PC-9 (cell line): ENCODE results near the gene ZDHHC23. TPM values are rescaled to one million over a fixed set of nuclear protein-coding genes. Genes with fewer than 3 reads are reported as not detected.

Source experiments
- BruUV-seq: library from RNA; stranded (reverse); fragments of 400-500 nt; replicated peaks from 2 replicates; lab custom pipeline; 2021; lab: Mats Ljungman, UMichigan
- CTCF ChIA-PET: fragments of 300-600 bp; sonication (Branson Sonifier 250); formaldehyde crosslinking; loops from one replicate; lab custom pipeline; 2022; ENCODE audit warnings: antibody characterized with exemption; lab: Charles Lee
- POLR2A ChIA-PET: fragments of 300-600 bp; sonication (Branson Sonifier 250); formaldehyde crosslinking; loops from one replicate; lab custom pipeline; 2022; ENCODE audit warnings: antibody characterized with exemption; ENCODE audit not compliant: unreplicated experiment; lab: Charles Lee
- DNase-seq, 2 experiments: peaks; one replicate each; pipeline versions ENCODE4 v3.0.0 to v3.0.0-alpha.2; 2015 to 2022; ENCODE audit warnings: mixed read lengths in 1 of 2
- H2AFZ ChIP-seq: fragments of 200-600 bp; sonication (generic); 2 replicates; pipeline ENCODE4 v1.8.1; 2017; ENCODE audit warnings: antibody characterized with exemption
- H3F3A ChIP-seq: fragments of 200-600 bp; sonication (generic); 2 replicates; pipeline ENCODE4 v1.8.1; 2017; ENCODE audit warnings: antibody characterized with exemption, mild to moderate bottlenecking, low read depth; ENCODE audit not compliant: insufficient read depth
- H3K27ac ChIP-seq: fragments of 200-600 bp; sonication (generic); 2 replicates; pipeline ENCODE4 v1.6.1; 2016; ENCODE audit warnings: mixed run types
- H3K27me3 ChIP-seq: fragments of 200-600 bp; sonication (generic); 2 replicates; pipeline ENCODE4 v1.6.1; 2016; ENCODE audit warnings: low read depth, mixed run types; ENCODE audit not compliant: insufficient read depth
- H3K36me3 ChIP-seq: fragments of 200-600 bp; sonication (generic); 2 replicates; pipeline ENCODE4 v1.6.1; 2016; ENCODE audit warnings: low read depth, mixed run types
- H3K4me1 ChIP-seq: fragments of 200-600 bp; sonication (generic); replicated peaks from 2 replicates; pipeline ENCODE4 v1.6.1; 2016; ENCODE audit warnings: mixed run types; ENCODE audit not compliant: insufficient read depth
- H3K4me2 ChIP-seq: fragments of 200-600 bp; sonication (generic); 2 replicates; pipeline ENCODE4 v1.6.1; 2017; ENCODE audit warnings: mixed run types
- H3K4me3 ChIP-seq: fragments of 200-600 bp; sonication (generic); 2 replicates; pipeline ENCODE4 v1.6.1; 2016; ENCODE audit warnings: mixed run types
- H3K79me2 ChIP-seq: fragments of 200-600 bp; sonication (generic); 2 replicates; pipeline ENCODE4 v1.6.1; 2017; ENCODE audit warnings: low read depth, mixed run types
- H3K9me2 ChIP-seq: fragments of 200-600 bp; sonication (generic); 2 replicates; pipeline ENCODE4 v1.8.1; 2017; ENCODE audit warnings: mild to moderate bottlenecking; ENCODE audit not compliant: insufficient read depth
- H3K9me3 ChIP-seq: fragments of 200-600 bp; sonication (generic); 2 replicates; pipeline ENCODE4 v1.8.1; 2016; ENCODE audit warnings: low read depth; ENCODE audit not compliant: insufficient read depth
- H4K20me1 ChIP-seq: fragments of 200-600 bp; sonication (generic); 2 replicates; pipeline ENCODE4 v1.8.1; 2017; ENCODE audit not compliant: insufficient read depth
- CTCF ChIP-seq: fragments of 200-600 bp; sonication (generic); conservative IDR thresholded peaks from 2 replicates; pipeline ENCODE4 v1.6.1; 2017; ENCODE audit warnings: mixed run types, antibody characterized with exemption, mild to moderate bottlenecking, moderate library complexity
- EZH2 ChIP-seq: fragments of 200-600 bp; sonication (generic); IDR thresholded peaks from 2 replicates; pipeline ENCODE4 v1.8.0; 2017; ENCODE audit warnings: antibody characterized with exemption, low read depth
- intact Hi-C: fragments of 100-400 bp; cut with micrococcal nuclease; formaldehyde crosslinking; loops from one replicate; pipeline ENCODE4 v1.10.0; 2022; ENCODE audit not compliant: unreplicated experiment
- total RNA-seq: library from RNA; stranded (reverse); gene quantifications from 2 replicates; pipeline ENCODE4 v1.2.3, GENCODE V29; 2021

The ZDHHC23 gene
- total RNA-seq, 1 experiment from 2014 or later: 17.5 TPM

GRCh38 chr3:113906568-113907140, 41.2 kb upstream of the ZDHHC23 start:
- no peaks in the 10 kb centered on the region for H3F3A ChIP-seq
- no peak overlapping the region for H2AFZ ChIP-seq
- no peak overlapping the region for H3K4me2 ChIP-seq
- no peak overlapping the region for H3K4me3 ChIP-seq
- no peaks in the 10 kb centered on the region for H3K9me3 ChIP-seq
- no peaks in the 10 kb centered on the region for H3K79me2 ChIP-seq
- POLR2A ChIA-PET: interaction anchor here (0.6 to 0.7 kb wide), 2 partner anchors 197 to 546 kb away, joined by 8 to 11 read pairs; no protein-coding TSS in a partner anchor
- no peaks in the 10 kb centered on the region for H4K20me1 ChIP-seq
- H3K4me1 ChIP-seq: no peaks in the 10 kb centered on the region
- BruUV-seq: no TSS peak
- TF ChIP-seq EZH2 (no peak), CTCF (no peak)
- H3K9me2 ChIP-seq: no peaks in the 10 kb centered on the region
- no peak overlapping the region for H3K27ac ChIP-seq
- intact Hi-C loops: no loop called here
- CTCF ChIA-PET: interaction anchor here (0.6 to 0.7 kb wide), 2 partner anchors 62 to 64 kb away, joined by 3 read pairs; no protein-coding TSS in a partner anchor
- DNase-seq: no peak
- no peaks in the 10 kb centered on the region for H3K27me3 ChIP-seq
- no peaks in the 10 kb centered on the region for H3K36me3 ChIP-seq

- Histone ChIP-seq H3K4me3 (no peak overlapping the region), H3K9me3 (no peaks in the 10 kb centered on the region), H3K36me3 (no peaks in the 10 kb centered on the region), H3K27me3 (no peaks in the 10 kb centered on the region), H3K9me2 (no peaks in the 10 kb centered on the region), H3K4me1 (peaks cover 4% of the 10 kb centered on the region; the same call in 1 of the 2 replicates), H3K79me2 (no peaks in the 10 kb centered on the region), H3F3A (no peaks in the 10 kb centered on the region), H4K20me1 (no peaks in the 10 kb centered on the region), H3K4me2 (no peak overlapping the region), H2AFZ (no peak overlapping the region), H3K27ac (no peak overlapping the region)
- ChIA-PET CTCF (no interaction called here), POLR2A (interaction anchor here (0.6 kb wide), 1 partner anchor 156 kb away, joined by 3 read pairs; no protein-coding TSS in a partner anchor)
- intact Hi-C loops: no loop called here
- TF ChIP-seq EZH2: no peak
- no peak for TF ChIP-seq CTCF
- BruUV-seq: no TSS peak
- no peak for DNase-seq
Observed at GRCh38 chr3:113908133-113908532, 39.7 kb upstream of the ZDHHC23 start.

- CTCF ChIA-PET: interaction anchor here (2.7 kb wide), 1 partner anchor 67 kb away, joined by 12 read pairs; no protein-coding TSS in a partner anchor
- DNase-seq: no peak
Observed at GRCh38 chr3:113910966-113911365, 36.8 kb upstream of the ZDHHC23 start.

More at GRCh38 chr3:113910966-113911365, 36.8 kb upstream of the ZDHHC23 start:
- 0 out of 2 replicates have a peak, but pooled peaks cover 4% of the 10 kb centered on the region for H3K36me3 ChIP-seq
- H3K27ac ChIP-seq: no peak overlapping the region
- no peaks in the 10 kb centered on the region for H3K79me2 ChIP-seq
- no peaks in the 10 kb centered on the region for H4K20me1 ChIP-seq
- TF ChIP-seq CTCF (no peak), EZH2 (no peak)
- POLR2A ChIA-PET: interaction anchor here (0.6 kb wide), 1 partner anchor 76 kb away, joined by 10 read pairs; no protein-coding TSS in a partner anchor
- peaks cover 4% of the 10 kb centered on the region; the same call in 1 of the 2 replicates for H3K4me1 ChIP-seq
- no peak overlapping the region for H2AFZ ChIP-seq
- no peak overlapping the region for H3K4me2 ChIP-seq
- no TSS peak for BruUV-seq
- H3F3A ChIP-seq: no peaks in the 10 kb centered on the region
- intact Hi-C loops: loop anchor here (5.0 kb wide), 1 partner anchor 859 kb away; no protein-coding TSS in a partner anchor
- no peak overlapping the region for H3K4me3 ChIP-seq
- no peaks in the 10 kb centered on the region for H3K27me3 ChIP-seq
- H3K9me2 ChIP-seq: no peaks in the 10 kb centered on the region
- no peaks in the 10 kb centered on the region for H3K9me3 ChIP-seq
